NCI-H2196 treated with DMSO at 0.1 percent for 48 hours (cell line): ENCODE results near the gene PAFAH1B1.

ENCODE experiments used
- DNase-seq: peaks from one replicate; lab custom pipeline; 2025; ENCODE audit not compliant: unreplicated experiment; lab: John Stamatoyannopoulos, UW

The PAFAH1B1 gene

GRCh38 chr17:2701161-2701995 lies 107.9 kb downstream of the PAFAH1B1 start:
- DNase-seq: no peak

- no peak for DNase-seq
Measured at GRCh38 chr17:2701996-2702741, 108.7 kb downstream of the PAFAH1B1 start.

GRCh38 chr17:2703181-2703580 lies 109.7 kb downstream of the PAFAH1B1 start:
- DNase-seq: no peak

- DNase-seq: no peak
Measured at GRCh38 chr17:2703606-2704005, 110.2 kb downstream of the PAFAH1B1 start.

- no peak for DNase-seq
Measured at GRCh38 chr17:2704031-2704889, 110.8 kb downstream of the PAFAH1B1 start.

GRCh38 chr17:2704890-2705248 lies 111.4 kb downstream of the PAFAH1B1 start:
- DNase-seq: no peak

- DNase-seq: no peak
Measured at GRCh38 chr17:2705263-2705662, 111.8 kb downstream of the PAFAH1B1 start.

GRCh38 chr17:2705888-2706795 lies 112.7 kb downstream of the PAFAH1B1 start:
- DNase-seq: no peak

GRCh38 chr17:2706911-2707510 lies 113.6 kb downstream of the PAFAH1B1 start:
- no peak for DNase-seq

- no peak for DNase-seq
Measured at GRCh38 chr17:2707721-2708584, 114.5 kb downstream of the PAFAH1B1 start.

GRCh38 chr17:2708585-2709182 lies 115.2 kb downstream of the PAFAH1B1 start:
- no peak for DNase-seq

GRCh38 chr17:2709183-2709661 lies 115.8 kb downstream of the PAFAH1B1 start:
- DNase-seq: no peak

GRCh38 chr17:2710071-2710802 lies 116.8 kb downstream of the PAFAH1B1 start:
- DNase-seq: no peak

- no peak for DNase-seq
Measured at GRCh38 chr17:2710803-2711607, 117.6 kb downstream of the PAFAH1B1 start.

GRCh38 chr17:2711608-2712299 lies 118.3 kb downstream of the PAFAH1B1 start, which contains the start of gene CLUH:
Gene CLUH (minus strand): TSS chr17:2711764. CDS start chr17:2711661, 103 bp downstream.
- DNase-seq: peak; percentile 49
